NCI-H526 (cell line): ENCODE measurements around the gene TRIM34.
"Not testable (repeated sequence)": the region's sequence is repeated elsewhere in the genome, so short reads cannot be mapped to it uniquely, and the experiment has no call there.

Experiments used
- DNase-seq, 2 experiments: peaks; one replicate each; lab custom pipeline; 2025; lab: John Stamatoyannopoulos, UW

Gene TRIM34

GRCh38 chr11:5624489-5625279 lies at the start of gene TRIM34:
TRIM34 (plus strand) TSS chr11:5625001; CDS start chr11:5632332, 7,331 bp downstream.
- DNase-seq: no peak

GRCh38 chr11:5575152-5575551 lies 49.6 kb upstream of the TRIM34 start:
- no peak for DNase-seq

GRCh38 chr11:5577101-5577500 lies 47.7 kb upstream of the TRIM34 start:
- DNase-seq: no peak

GRCh38 chr11:5580577-5580976 lies 44.2 kb upstream of the TRIM34 start, which contains the start of gene OR52B6:
OR52B6 (plus strand) TSS chr11:5580877; CDS start chr11:5580877, 0 bp downstream.
- no peak for DNase-seq

- no peak for DNase-seq
These were observed 43.8 kb upstream of the TRIM34 start for GRCh38 chr11:5581014-5581413.

GRCh38 chr11:5584458-5584857 lies 40.3 kb upstream of the TRIM34 start:
- not testable (repeated sequence) for DNase-seq

- not testable (repeated sequence) for DNase-seq
These were observed 34.9 kb upstream of the TRIM34 start for GRCh38 chr11:5589906-5590305.

GRCh38 chr11:5591613-5592012 lies 33.2 kb upstream of the TRIM34 start:
- no peak for DNase-seq

GRCh38 chr11:5592615-5593014 lies 32.2 kb upstream of the TRIM34 start:
- DNase-seq: no peak

- DNase-seq: no peak
These were observed 31.7 kb upstream of the TRIM34 start for GRCh38 chr11:5593146-5593545.

GRCh38 chr11:5596607-5597201 lies 28.1 kb upstream of the TRIM34 start, which contains the start of gene TRIM6:
TRIM6 (plus strand) TSS chr11:5596637; CDS start chr11:5596898, 261 bp downstream.
- DNase-seq: no peak

GRCh38 chr11:5597953-5598352 lies 26.8 kb upstream of the TRIM34 start:
- no peak for DNase-seq

- DNase-seq: peak; percentile 8 to 61
These were observed 24.4 kb upstream of the TRIM34 start for GRCh38 chr11:5600374-5600851.

GRCh38 chr11:5602791-5603190 lies 22.0 kb upstream of the TRIM34 start:
- DNase-seq: not testable (repeated sequence)

GRCh38 chr11:5603326-5603725 lies 21.5 kb upstream of the TRIM34 start:
- no peak for DNase-seq

GRCh38 chr11:5604896-5605295 lies 19.9 kb upstream of the TRIM34 start:
- no peak for DNase-seq

GRCh38 chr11:5605849-5606248 lies 19.0 kb upstream of the TRIM34 start:
- DNase-seq: no peak

- DNase-seq: no peak
These were observed 16.0 kb upstream of the TRIM34 start for GRCh38 chr11:5608808-5609207.

- DNase-seq: no peak
These were observed 14.4 kb upstream of the TRIM34 start for GRCh38 chr11:5610446-5610845.

- peak in 1 of 2 experiments; percentile 1 for DNase-seq
These were observed 13.2 kb upstream of the TRIM34 start for GRCh38 chr11:5611627-5612026.

- no peak for DNase-seq
These were observed 6.0 kb upstream of the TRIM34 start for GRCh38 chr11:5618807-5619206.

- no peak for DNase-seq
These were observed 3.9 kb upstream of the TRIM34 start for GRCh38 chr11:5620651-5621521.
